Bronchial epithelial cell (primary cell): Measurements from ENCODE around the gene MAP3K20. TPM values are rescaled to one million over a fixed set of nuclear protein-coding genes. Genes with fewer than 3 reads are reported as not detected.
"Not testable (repeated sequence)": the region's sequence is repeated elsewhere in the genome, so short reads cannot be mapped to it uniquely, and the experiment has no call there.

ENCODE experiments used
- DNase-seq: peaks from one replicate; pipeline ENCODE4 v3.0.0-alpha.2; 2010; ENCODE audit warnings: low read depth
- FAIRE-seq: peaks from 2 replicates; lab custom pipeline; 2011; peaks lifted over from hg19 to GRCh38; lab: Jason Lieb, UNC
- H3K27me3 ChIP-seq: 2 replicates; pipeline ENCODE4 v1.5.1; 2011; ENCODE audit warnings: low read length; ENCODE audit not compliant: control insufficient read depth, insufficient read depth
- H3K36me3 ChIP-seq: 2 replicates; pipeline ENCODE4 v1.5.1; 2011; ENCODE audit warnings: low read length; ENCODE audit not compliant: control insufficient read depth, insufficient read depth
- H3K4me3 ChIP-seq: 2 replicates; pipeline ENCODE4 v1.5.1; 2011; ENCODE audit warnings: mild to moderate bottlenecking, low read depth, low read length, control low read depth
- total RNA-seq: library from RNA; depleted of rRNA; stranded (reverse); fragments of >200 nt; gene quantifications from 2 replicates; pipeline ENCODE4 v1.2.1, GENCODE V29; 2014
- TF ChIP-seq, protein P1 (sequence below): IDR thresholded peaks from 2 replicates; pipeline ENCODE4 v1.5.1; 2011; ENCODE audit warnings: mild to moderate bottlenecking, moderate library complexity, low read length, control low read depth, inconsistent platforms; ENCODE audit not compliant: insufficient read depth, severe bottlenecking

Gene MAP3K20
- total RNA-seq, 1 donor from 2014 or later: 43.2 TPM

DNA sequence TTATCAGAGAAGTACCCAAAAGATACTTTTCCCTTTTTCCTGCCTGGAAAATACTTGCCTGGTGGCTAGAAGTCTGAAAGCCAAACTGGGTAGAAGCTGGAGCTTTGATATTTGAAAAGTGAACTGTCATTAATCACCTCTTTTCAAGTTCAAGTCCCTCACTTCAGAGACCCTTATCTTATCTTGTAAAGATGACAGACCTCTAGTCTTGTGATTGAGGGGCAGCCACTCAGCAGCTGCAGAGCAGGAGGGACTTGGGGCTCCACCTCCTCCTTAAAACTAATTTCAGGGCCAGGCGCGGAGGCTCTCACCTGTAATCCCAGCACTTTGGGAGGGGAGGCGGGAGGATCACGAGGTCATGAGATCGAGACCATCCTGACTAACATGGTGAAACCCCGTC, 214.9 kb downstream of the MAP3K20 start:
- no peak overlapping the region for H3K4me3 ChIP-seq
- no peaks in the 10 kb centered on the region for H3K27me3 ChIP-seq
- TF ChIP-seq, protein P1, sequence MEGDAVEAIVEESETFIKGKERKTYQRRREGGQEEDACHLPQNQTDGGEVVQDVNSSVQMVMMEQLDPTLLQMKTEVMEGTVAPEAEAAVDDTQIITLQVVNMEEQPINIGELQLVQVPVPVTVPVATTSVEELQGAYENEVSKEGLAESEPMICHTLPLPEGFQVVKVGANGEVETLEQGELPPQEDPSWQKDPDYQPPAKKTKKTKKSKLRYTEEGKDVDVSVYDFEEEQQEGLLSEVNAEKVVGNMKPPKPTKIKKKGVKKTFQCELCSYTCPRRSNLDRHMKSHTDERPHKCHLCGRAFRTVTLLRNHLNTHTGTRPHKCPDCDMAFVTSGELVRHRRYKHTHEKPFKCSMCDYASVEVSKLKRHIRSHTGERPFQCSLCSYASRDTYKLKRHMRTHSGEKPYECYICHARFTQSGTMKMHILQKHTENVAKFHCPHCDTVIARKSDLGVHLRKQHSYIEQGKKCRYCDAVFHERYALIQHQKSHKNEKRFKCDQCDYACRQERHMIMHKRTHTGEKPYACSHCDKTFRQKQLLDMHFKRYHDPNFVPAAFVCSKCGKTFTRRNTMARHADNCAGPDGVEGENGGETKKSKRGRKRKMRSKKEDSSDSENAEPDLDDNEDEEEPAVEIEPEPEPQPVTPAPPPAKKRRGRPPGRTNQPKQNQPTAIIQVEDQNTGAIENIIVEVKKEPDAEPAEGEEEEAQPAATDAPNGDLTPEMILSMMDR: no peak
- DNase-seq (no peak), FAIRE-seq (no peak)
- H3K36me3 ChIP-seq: no peaks in the 10 kb centered on the region

DNA sequence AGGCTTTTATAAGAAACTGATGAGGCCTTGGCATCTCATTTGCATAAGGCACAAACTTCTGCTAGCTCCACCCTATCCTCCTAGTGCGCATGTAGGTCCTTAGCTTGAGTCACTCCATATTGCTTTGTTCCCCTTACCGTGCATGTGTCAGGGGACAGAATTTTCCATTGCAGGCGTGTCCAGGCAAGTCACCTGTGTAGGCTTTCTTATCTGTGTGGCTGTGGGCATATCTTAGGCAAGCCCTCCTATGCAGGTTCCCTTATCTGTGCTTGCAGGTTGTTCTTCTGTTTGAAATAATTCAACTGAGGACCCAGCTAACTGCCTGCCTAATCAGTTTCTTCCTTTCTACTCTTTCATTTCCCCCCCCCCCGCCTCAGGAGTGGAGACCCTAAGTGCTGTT, 215.8 kb downstream of the MAP3K20 start:
- Histone ChIP-seq H3K36me3 (no peaks in the 10 kb centered on the region), H3K4me3 (no peak overlapping the region), H3K27me3 (no peaks in the 10 kb centered on the region)
- DNase-seq: peak; percentile 59
- peak; percentile 77 for FAIRE-seq
- TF ChIP-seq, protein P1: no peak

DNA sequence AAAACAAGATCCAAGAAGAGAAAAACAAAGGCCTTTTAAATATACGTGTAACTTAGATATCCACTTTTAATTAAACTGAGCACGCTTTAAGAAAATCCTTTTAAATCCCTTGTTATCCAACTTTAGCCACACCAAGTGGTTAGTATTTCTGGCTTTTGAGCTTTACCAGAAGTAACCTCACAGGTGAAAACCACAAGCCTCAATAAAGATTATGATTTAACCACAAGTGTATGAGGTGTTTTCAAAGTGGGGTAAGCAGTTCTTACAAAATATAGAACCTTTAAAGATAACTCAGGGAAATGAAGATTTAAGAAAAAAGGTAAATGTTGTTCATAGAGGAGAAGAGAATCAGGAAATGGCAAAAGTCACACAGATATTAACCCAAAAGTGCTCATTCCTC, 220.6 kb downstream of the MAP3K20 start:
- H3K27me3 ChIP-seq: no peaks in the 10 kb centered on the region
- no peak overlapping the region for H3K4me3 ChIP-seq
- TF ChIP-seq, protein P1: no peak
- no peaks in the 10 kb centered on the region for H3K36me3 ChIP-seq
- FAIRE-seq (no peak), DNase-seq (no peak)

DNA sequence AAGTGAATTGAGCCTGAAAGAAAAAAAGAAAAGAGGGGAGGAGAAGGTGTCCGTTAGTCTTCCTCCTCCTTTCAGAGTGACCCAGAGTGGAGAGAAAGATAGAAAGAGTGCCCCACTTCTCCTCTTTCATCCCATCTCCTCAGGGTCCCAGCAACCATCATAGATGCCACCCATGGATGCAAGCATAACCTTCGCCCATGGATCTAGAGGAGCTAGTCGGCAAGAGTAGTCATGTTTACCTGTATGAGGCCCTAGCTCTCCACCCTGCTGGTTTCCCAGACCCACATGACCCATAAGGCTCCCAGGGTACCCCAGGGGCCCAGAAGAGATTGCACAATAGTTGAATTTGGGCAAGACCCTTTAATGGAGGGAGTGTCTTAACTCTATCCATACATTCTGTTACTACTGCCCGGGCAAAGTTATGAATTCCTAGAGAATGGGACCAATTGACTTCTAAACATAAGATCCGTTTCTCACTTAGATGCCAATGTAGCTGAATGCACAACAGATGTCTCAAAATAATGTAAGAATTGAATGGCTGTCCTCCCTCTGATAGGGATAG, 223.0 kb downstream of the MAP3K20 start:
- H3K4me3 ChIP-seq: no peak overlapping the region
- H3K27me3 ChIP-seq: no peaks in the 10 kb centered on the region
- TF ChIP-seq, protein P1: no peak
- FAIRE-seq (no peak), DNase-seq (no peak)
- no peaks in the 10 kb centered on the region for H3K36me3 ChIP-seq

DNA sequence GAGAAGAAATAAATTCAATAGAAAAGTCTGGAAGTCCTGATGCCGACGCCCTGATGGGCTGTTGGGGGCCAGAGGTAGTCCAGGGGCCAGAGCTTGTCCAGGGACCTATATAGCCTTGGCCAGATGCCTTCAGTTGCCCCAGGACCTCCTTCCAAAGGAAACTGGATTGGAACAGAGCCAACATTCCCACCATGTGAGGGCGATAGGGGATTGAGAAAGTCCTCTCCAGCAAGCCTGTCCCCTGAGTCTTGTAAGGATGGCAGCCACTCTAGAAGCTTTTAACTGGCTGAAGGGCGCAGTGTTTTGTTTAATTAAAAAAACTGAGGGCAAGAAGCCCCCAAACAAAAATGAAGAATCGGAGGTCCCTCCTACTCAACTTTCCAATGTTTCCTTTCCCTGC, 224.1 kb downstream of the MAP3K20 start:
- H3K36me3 ChIP-seq: no peaks in the 10 kb centered on the region
- FAIRE-seq: no peak
- H3K27me3 ChIP-seq: no peaks in the 10 kb centered on the region
- DNase-seq: no peak
- H3K4me3 ChIP-seq: no peak overlapping the region
- TF ChIP-seq, protein P1: no peak

DNA sequence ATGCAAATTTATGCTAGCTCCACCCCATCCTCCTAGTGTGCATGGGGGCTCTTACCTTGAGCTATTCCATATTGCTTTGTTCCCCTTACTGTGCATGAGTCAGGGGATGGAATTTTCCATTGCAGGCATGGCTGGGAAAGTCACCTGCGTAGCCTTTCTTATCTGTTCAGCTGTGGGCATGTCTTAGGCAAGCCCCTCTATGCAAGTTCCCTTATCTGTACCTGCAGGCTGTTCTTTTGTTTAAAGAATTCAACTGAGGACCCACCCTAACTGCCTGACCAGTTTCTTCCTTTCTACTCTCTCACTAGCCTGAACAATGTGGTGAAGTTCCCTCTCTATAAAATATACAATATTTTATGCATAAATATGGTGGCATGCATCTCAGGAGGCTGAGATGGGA, 224.8 kb downstream of the MAP3K20 start:
- FAIRE-seq: no peak
- Histone ChIP-seq H3K36me3 (no peaks in the 10 kb centered on the region), H3K27me3 (no peaks in the 10 kb centered on the region), H3K4me3 (no peak overlapping the region)
- TF ChIP-seq, protein P1: no peak
- peak; percentile 12 for DNase-seq

DNA sequence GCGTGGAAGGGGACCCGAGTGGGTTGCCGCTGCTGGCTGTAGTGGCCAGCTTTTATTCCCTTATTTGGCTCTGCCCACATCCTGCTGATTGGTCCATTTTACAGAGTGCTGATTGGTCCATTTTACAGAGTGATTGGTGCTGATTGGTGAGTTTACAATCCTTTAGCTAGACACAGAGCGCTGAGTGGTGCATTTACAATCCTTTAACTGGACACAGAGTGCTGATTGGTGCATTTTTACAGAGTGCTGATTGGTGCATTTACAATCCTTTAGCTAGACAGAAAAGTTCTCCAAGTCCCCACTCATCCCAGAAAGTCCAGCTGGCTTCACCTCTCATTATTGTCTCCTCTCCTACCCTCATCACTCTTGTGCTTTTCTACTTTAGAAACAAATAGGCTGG, 225.9 kb downstream of the MAP3K20 start:
- FAIRE-seq, H3K27me3 ChIP-seq: not testable (repeated sequence)

More for the DNA sequence above, 225.9 kb downstream of the MAP3K20 start:
- not testable (repeated sequence) for DNase-seq, H3K36me3 ChIP-seq, H3K4me3 ChIP-seq
